PC-3 (cell line): ENCODE results near the gene EIF4EBP3.

Source experiments
- EZH2 ChIP-seq: fragments of 300-600 bp; sonication (generic); IDR thresholded peaks from one replicate; pipeline ENCODE4 v1.6.1; 2017; ENCODE audit warnings: antibody characterized with exemption, mild to moderate bottlenecking, low read length; ENCODE audit not compliant: unreplicated experiment
- EZH2phosphoT487 ChIP-seq: fragments of 300-600 bp; sonication (generic); IDR thresholded peaks from 2 replicates; pipeline ENCODE4 v1.6.1; 2018; ENCODE audit warnings: mild to moderate bottlenecking, antibody characterized with exemption, low read length, borderline replicate concordance
- TF ChIP-seq, protein P1 (sequence below): fragments of 300-600 bp; sonication (generic); conservative IDR thresholded peaks from 2 replicates; pipeline ENCODE4 v1.5.1; 2017; ENCODE audit warnings: antibody characterized with exemption, low read depth, mild to moderate bottlenecking, low read length

DNA sequence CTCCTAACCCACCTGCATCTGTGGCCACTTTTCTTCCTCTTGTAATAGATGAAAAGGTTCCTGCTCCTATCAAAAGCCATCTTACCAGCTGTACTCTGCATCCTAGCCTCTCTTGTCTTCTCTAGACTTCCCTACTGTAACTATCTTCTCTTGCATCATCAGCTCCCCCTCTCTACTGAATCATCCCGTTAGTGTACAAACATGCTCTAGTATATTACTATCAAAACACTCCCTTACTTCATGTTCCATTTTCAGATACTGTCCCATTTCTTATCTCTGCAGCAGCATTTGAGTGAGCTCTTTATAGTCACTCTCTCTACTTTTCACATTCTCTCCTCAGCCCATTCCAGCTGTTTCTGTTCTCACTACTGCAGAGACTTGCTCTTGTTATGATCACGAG is 7.0 kb downstream of the EIF4EBP3 start:
- TF ChIP-seq, protein P1, sequence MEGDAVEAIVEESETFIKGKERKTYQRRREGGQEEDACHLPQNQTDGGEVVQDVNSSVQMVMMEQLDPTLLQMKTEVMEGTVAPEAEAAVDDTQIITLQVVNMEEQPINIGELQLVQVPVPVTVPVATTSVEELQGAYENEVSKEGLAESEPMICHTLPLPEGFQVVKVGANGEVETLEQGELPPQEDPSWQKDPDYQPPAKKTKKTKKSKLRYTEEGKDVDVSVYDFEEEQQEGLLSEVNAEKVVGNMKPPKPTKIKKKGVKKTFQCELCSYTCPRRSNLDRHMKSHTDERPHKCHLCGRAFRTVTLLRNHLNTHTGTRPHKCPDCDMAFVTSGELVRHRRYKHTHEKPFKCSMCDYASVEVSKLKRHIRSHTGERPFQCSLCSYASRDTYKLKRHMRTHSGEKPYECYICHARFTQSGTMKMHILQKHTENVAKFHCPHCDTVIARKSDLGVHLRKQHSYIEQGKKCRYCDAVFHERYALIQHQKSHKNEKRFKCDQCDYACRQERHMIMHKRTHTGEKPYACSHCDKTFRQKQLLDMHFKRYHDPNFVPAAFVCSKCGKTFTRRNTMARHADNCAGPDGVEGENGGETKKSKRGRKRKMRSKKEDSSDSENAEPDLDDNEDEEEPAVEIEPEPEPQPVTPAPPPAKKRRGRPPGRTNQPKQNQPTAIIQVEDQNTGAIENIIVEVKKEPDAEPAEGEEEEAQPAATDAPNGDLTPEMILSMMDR, result no peak
- TF ChIP-seq EZH2phosphoT487 (no peak), EZH2 (no peak)
